HG03342 (cell line): ENCODE measurements around the gene TTBK1.

ENCODE experiments used
- ATAC-seq: cut with Tn5 transposase; IDR thresholded peaks from one replicate; pipeline ENCODE4 v1.9.1; 2021; ENCODE audit warnings: mild to moderate bottlenecking, moderate library complexity; ENCODE audit not compliant: unreplicated experiment

TTBK1 gene

DNA sequence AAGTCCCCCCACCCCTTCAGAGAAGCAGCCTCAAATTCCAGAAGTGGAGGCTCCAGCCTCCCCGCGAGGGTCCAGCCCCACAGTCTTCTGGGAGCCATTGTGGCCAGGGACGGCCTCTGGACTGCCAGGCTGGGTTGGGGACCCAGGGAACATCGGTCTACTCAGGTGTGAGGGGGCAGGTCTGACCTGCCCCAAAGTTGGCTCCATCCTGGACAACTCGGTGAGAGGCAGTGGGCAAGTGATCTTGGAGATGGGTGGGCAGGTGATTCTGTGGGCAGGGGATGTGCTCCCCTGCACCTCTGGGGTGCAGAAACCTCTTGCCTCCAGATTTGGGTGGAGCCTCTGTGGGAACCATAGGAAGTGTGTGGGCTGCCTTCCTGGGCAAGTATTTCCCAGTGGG lies 42.6 kb downstream of the TTBK1 start:
- no peak for ATAC-seq

DNA sequence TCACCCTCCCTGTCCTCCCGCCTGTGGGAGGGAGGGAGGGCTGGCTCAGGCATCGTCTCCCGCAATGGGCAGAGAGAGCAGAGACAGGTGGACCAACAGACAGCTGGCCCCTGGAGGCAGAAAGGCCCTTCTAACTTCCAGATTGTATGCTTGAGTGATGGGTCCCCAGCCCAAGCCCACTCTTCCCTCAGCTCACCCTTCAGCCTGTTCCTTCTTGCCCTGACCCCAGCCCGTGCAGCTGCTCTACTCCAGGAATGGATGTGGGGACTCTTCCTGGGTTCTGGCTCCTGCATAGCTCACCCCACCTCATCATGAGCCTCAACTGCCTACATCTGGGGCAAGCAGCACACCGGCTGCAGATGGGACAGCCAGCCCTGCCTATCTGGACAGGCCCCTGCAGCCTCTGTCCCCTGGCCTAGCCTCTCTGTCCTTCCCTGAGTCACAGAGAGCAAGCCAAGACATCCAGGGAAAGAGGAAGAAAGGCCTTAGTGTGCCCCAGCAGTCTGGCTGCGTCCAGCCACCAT lies 43.2 kb downstream of the TTBK1 start:
- ATAC-seq = no peak

DNA sequence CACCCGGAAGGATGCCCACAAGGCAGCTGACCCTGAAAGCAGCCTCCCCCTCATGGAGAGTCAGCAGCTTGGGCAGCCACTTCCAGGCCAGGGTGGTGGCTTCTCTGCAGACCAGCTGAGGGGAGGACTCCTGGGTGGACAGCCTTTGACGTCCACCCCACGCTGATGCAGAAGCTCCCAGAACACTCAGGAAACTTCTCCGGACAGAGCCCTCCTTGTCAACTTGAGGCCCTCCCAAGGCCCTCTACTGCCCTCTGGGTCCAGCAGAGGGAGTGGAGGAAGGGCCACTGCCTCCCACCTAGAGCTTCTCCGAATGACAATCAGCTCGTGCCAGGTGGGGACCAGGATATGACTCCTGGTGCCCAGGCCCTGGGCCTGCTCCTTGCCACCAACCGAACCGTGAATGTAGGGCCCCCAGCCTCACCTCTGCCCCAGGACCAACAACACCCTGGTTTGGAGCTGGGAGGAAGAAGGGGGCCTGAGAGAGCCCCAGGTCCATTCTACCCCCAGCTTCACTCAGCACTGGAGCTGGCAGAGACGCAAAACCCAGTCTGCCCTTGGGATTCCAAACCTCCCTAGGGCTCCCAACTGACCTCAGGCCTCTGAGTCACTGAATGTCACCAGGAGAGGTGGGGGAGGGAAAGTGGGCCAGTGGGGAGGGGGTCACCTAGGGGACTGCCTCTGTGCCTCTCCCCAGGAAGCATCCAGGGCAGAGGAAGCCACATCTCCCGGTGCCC lies 43.9 kb downstream of the TTBK1 start:
- no peak for ATAC-seq

DNA sequence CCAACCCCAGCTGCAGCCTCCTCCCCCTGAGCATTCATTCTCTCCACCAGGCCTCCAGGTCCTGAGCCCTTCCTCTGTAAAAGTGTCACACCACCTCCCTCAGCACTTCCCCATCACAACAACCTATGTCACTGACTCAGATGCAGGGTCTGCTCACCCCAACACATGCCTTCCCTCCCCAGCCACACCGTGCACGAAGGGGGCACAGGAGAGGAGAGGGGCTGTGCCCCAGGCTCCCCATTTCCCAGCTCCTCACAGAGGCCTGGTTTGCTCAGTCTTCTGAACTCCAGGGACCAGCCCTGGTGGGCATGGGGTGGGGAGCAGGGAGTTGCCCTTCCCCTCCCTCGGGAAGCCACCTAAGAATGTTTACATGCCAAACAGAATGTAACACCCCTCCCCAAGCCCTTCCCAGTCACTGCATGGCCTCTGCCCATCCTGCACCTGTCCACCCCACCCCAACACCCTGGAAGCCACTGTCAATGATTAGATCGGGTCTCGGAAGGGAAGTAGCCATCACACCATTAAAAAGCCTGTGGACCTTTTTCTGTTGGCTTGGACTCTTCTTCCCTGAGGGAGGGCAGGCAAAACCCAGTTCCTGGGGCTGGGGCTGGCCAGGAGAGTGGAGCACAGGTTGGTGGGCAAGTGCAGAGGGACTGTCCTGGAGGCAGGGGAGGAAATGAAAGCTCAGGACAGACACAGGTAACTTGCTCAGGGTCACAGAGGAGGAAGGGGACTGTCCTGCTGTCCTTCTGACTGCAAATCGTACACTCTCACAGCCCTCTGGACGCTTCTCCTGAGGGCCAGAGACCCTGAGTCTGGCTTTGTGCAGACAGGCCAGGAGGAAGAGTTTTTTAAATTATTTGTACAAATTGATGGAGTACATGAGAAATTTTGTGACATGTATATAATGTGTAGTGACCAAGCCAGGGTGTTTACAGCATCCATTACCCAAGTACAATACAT lies 44.7 kb downstream of the TTBK1 start:
- ATAC-seq = no peak

DNA sequence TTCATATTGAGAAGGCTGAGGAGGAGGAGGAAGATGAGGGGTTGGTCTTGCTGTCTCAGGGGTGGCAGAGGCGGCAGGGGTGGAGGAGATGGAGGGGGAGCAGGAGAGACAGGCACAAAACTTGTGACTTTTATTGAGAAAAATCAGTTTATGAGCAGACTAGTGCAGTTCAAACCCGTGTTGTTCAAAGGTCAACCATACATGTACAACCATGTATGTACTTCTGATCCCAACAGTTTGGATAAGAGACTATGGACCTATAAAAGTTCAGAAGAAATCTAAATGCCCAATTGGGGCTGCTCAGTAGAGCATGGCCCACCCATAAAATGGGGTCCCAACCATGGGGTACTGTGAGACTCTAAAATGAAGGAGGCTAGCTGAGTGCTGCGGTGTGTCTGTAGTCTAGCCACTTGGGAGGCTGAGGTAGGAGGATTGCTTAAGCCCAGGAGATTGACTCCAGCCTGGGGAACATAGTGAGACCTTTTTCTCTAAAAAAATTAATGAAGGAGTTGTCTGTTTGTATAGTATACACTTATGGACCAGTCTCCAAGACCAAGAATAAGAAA lies 47.1 kb downstream of the TTBK1 start:
- no peak for ATAC-seq

DNA sequence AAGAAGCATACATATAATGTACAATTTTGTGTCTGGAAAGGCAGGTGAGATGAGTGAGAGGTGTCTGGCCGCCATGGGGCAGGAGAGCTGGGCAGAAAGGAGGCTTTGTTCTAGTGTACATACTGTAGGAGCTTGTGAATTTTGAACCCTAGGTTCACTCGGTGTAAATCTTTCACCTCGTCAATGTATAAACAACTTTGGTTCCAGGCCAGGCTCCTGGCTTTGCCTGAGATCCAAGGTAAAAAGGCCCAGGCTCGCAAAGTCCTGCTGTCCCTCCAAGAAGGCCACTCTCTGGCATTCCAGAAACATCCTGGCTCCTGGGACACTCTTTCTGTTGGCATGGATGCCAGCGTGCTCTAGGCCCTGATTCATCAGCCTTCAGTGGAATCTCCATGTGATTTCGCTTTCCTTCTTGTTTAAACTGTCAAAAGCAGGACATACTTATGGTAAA lies 47.6 kb downstream of the TTBK1 start:
- no peak for ATAC-seq

DNA sequence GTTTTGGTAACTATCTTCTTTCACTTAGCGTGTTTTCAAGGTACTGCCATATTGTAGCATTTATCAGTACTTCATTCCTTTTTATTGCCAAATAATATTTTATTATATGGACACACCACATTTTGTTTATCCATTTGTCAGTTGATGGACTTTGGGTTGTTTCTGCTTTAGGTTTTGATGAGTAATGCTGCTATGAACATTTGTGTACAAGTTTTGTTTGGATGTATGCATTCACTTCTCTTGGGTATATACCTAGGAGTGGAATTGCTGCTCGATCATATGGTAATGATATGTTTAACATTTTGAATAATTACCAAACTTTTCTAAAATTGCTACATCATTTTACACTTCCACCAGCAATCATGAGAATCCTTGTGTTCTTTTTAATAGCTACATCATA lies 48.4 kb downstream of the TTBK1 start:
- ATAC-seq = no peak

DNA sequence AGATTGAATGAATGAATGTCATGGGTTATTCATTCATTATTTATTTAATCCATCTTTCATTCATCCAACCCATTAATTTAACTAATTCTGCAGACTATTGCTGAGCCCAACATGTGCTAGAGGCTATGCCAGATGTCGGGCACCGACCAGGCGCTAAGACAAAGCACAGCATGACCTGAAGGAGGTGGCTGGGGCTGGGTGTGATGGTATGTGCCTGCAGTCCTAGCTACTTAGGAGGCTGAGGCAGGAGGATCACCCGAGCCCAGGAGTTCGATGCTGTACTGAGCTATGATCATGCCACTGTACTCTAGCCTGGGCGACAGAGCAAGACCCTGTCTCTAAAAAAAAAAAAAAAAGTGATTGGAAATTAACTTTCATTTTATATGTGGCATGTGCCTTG lies 49.1 kb downstream of the TTBK1 start:
- ATAC-seq = no peak

DNA sequence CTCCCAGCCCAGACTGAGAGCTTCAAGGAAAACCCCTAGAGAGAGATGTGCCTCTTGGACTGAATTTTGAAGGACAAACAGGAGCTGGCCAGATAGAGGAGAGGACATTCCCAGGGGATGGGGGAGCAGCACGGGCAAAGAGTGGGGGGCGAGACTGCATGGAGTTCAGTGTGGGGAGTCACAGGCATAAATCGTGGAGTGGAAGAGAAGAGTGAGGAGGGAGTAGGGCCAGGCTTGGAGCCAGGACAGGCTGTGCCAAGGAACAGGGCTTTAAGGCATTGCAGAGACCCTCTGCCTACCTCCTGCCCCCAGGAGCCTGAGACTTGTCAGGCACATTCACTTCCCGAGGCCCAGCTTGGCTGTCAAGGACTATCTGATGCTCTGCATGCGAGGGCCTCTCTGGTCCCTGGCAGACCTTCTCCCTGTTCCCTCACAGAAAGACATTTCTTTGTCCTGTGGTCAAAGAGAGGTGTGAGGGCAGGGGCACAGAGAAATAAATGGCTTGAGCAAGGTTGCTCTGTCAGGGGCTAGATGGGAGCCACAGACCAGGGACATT lies 49.6 kb downstream of the TTBK1 start:
- no peak for ATAC-seq

DNA sequence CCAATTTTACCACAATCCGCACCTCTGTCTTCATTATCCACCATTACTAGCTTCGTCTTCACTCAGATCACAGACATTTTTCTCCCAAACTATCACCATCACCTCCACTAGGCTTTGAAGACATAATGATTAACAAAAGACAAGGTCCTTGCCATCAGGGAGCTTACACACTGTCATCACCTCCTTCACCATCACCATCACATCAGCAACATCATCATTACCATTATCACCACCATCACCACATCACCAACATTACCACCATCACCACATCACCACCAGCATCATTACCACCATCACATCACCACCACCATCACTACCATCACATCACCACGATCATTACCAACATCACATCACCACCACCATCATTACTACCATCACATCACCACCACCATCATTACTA lies 50.4 kb downstream of the TTBK1 start:
- ATAC-seq = no peak

DNA sequence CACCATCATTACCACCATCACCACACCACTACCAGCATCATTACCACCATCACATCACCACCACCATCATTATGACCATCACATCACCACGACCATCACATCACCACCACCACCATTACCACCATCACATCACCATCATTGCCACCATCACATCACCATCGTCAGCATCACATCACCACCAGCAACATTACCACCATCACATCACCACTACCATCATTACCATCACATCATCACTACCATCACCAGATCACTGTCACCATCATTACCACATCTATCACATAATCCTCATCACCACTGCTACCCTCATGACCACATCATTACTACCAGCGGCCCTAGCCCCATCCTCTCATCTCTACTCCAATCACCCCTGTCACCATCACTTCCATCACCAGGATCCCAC lies 51.3 kb downstream of the TTBK1 start:
- no peak for ATAC-seq

DNA sequence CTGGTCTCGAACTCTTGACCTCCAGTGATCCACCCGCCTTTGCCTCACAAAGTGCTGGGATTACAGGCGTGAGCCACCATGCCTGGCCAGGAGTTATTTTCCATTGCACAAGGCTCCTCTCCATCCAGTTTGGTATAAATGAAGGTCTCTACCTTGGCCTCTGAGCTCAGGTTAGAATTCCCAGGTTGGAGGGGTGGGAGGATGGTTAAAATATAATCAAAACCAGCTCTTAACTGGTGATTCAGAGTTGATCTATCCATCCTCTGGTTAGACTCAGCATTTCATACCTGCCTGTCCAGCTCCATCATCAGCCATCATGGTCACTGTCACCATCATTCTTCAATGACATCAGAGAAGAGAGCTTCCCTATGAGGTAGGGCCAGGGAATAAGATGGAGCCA lies 52.2 kb downstream of the TTBK1 start:
- no peak for ATAC-seq

DNA sequence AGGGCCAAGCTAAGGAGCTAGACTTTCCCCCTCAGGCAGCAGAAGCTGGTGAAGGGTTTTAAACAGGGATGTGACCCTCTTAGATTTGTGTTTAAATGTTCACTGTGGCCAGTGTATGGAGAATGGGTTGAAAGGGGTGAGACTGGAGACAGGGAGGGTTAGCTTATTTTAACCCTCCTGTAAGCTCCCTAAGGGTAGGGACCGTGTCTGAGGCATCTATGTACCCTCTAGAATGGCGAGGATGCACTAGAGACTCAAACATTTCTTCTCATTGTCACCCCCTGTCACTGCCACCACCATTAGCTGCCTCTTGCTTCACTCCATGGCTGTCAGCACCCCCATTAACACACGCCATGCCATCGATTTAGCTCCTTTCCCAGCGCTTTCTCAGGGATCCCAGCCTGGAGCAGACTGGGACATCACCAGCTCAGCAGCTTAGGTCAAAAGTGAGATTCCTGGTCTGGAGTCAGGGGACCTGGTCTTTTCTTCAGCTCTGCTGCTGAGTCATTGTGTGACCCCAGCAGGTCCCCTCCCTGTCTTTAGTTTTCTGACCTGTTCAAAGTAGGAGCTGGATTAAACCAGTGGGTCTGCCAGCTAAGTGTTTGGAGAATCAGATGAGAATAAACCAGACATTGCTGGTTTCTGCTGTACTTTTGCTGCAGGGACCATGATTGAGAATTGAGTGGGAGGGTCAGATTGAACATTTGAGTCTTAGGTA lies 53.7 kb downstream of the TTBK1 start:
- no peak for ATAC-seq

DNA sequence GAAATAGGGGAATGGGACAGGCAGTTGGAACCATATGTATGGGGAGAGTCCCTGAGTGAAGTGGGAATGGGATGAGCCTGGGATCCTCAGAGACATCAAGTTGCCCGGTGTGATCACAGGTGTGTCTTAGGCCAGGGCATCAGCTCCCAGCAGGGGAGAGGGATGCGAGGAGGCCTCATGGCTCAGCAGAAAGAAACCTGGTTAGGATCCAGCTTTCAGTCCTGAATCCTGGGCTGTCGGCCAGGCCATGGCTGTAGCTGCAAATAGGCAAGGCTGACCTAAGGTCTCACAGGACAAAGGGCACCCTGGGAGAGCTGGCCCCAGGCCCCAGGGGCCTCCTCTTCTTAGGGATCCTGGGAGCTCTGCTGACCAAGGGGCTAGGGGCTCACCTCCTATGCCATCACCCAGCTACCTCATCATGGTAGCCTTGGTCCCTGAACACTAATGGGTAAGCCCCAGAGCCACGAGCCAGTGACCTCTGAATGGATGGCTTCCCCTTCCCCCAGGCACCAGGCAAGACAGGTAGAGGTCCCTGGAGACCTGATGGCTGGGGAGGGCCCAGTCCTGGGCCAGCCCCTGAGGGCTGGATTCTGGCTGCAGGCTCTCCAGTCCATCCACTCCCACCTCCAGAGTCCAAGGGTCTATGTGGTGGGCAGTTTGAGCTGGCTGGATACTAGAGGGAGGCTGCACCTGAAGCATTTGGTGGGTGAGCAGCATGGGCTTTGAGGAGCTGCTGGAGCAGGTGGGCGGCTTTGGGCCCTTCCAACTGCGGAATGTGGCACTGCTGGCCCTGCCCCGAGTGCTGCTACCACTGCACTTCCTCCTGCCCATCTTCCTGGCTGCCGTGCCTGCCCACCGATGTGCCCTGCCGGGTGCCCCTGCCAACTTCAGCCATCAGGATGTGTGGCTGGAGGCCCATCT lies 54.6 kb downstream of the TTBK1 start, which contains the start of gene SLC22A7:
TSS of gene SLC22A7 (plus strand) at position 617 of the 921 bp plus-strand sequence. CDS start at position 716, 99 bp downstream.
- no peak for ATAC-seq

DNA sequence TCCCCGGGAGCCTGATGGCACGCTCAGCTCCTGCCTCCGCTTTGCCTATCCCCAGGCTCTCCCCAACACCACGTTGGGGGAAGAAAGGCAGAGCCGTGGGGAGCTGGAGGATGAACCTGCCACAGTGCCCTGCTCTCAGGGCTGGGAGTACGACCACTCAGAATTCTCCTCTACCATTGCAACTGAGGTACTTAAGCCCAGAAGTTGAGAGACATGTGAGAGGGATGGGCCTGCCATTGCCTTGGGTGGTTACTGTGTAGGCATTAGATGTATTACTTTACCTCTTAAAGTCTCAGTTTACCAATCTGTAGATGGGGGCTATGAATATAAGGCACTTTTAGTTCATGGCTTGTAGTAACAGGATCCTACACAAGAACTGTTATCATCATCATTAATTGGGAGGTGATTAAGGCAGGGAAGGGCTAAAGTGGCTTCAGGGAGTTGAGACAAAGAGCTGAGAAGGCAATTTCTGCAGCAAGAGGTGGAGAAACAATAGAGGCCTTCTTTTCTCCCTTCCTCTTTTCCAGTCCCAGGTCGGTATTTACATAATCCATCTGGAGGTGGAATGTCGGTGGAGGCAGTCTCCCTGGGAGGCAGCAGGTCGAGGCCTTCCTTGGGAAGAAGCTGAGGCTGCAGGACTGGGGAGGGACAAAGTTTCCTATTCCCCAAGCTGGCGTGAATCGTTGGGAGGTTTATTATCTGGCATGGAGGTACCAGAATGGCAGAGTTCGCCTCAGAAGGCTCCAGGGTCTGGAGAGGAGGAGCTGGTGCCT lies 55.5 kb downstream of the TTBK1 start:
- ATAC-seq = no peak

DNA sequence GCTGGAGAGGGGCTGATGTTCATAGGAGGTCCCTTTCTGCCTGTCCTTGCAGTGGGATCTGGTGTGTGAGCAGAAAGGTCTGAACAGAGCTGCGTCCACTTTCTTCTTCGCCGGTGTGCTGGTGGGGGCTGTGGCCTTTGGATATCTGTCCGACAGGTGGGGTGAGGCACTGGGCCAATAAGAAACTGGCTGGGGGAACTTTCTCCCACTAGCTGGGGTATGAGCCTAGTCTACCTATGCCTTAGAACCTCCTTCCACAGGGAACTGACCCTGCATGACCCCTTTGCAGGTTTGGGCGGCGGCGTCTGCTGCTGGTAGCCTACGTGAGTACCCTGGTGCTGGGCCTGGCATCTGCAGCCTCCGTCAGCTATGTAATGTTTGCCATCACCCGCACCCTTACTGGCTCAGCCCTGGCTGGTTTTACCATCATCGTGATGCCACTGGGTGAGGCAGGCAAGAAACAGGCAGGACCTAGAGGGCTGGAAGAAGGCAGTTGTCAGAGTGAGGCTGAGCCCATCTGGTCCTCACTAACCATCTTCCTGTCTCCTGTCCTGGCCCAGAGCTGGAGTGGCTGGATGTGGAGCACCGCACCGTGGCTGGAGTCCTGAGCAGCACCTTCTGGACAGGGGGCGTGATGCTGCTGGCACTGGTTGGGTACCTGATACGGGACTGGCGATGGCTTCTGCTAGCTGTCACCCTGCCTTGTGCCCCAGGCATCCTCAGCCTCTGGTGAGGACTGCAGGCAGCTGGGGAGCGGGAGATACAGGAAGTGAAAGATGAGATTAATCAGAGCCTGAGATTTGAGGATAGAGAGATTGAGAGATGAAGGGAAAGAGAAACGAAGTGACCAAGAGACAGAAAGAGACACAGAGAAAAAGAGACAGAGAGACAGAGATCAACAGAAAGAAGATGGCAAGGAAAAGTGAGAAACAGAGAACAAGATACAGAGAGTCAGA lies 56.3 kb downstream of the TTBK1 start:
- no peak for ATAC-seq

DNA sequence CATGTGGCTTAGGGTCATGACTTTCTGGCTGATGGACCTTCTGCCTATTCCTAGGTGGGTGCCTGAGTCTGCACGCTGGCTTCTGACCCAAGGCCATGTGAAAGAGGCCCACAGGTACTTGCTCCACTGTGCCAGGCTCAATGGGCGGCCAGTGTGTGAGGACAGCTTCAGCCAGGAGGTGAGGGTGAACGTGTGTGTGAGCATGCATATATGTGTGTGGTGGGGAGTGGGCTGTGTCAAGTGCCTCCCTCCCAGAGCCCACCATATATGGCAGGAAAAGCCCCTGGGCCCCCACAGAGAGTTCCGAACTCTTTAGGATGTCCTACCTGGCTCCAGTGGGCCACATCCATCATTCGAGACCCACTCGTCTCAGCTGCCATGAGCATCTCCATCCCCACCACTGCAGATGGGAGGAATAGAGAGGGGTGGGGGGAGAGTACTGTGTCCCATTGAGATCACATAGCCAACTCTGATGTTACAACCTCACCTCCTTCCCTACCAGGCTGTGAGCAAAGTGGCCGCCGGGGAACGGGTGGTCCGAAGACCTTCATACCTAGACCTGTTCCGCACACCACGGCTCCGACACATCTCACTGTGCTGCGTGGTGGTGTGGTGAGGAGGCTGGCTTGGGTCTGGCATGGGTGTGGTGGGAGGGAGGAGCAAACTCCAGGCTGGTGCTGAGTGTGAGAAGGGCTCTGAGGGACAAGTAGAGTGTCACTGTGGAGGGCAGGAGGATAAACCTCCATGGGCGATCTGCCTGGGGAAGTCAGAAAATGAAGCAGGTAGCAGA lies 58.0 kb downstream of the TTBK1 start:
- ATAC-seq = no peak
